RWPE2 (cell line): Measurements from ENCODE around the gene CEP164.

Source experiments
- ATAC-seq: fragments of 200-7000 bp; cut with Tn5 transposase; 3 replicates; pipeline ENCODE4 v1.9.1; 2021; ENCODE audit warnings: low read depth
- DNase-seq: peaks from one replicate; pipeline ENCODE4 v3.0.0-alpha.2; 2020; ENCODE audit warnings: low spot score
- H3K27ac ChIP-seq: fragments of 450-650 bp; 2 replicates; pipeline ENCODE4 v1.5.1; 2017; ENCODE audit warnings: mild to moderate bottlenecking; ENCODE audit not compliant: poor library complexity, severe bottlenecking
- H3K27me3 ChIP-seq: fragments of 250-450 bp; sonication (Bioruptor Pico); 2 replicates; pipeline ENCODE4 v1.5.1; 2021; ENCODE audit warnings: mild to moderate bottlenecking, moderate library complexity; ENCODE audit not compliant: insufficient read depth, poor library complexity, severe bottlenecking
- H3K36me3 ChIP-seq: fragments of 250-450 bp; sonication (Bioruptor Pico); 2 replicates; pipeline ENCODE4 v1.5.1; 2020; ENCODE audit warnings: low read depth, mild to moderate bottlenecking, moderate library complexity
- H3K4me1 ChIP-seq: fragments of 250-450 bp; sonication (Bioruptor Pico); 2 replicates; pipeline ENCODE4 v1.5.1; 2021; ENCODE audit warnings: mild to moderate bottlenecking, moderate library complexity; ENCODE audit not compliant: insufficient read depth, poor library complexity, severe bottlenecking
- H3K4me3 ChIP-seq: fragments of 250-450 bp; sonication (Bioruptor Pico); 2 replicates; pipeline ENCODE4 v1.5.1; 2021; ENCODE audit warnings: mild to moderate bottlenecking, moderate library complexity; ENCODE audit not compliant: severe bottlenecking
- H3K9me3 ChIP-seq: fragments of 250-450 bp; sonication (Bioruptor Pico); 2 replicates; pipeline ENCODE4 v1.5.1; 2021; ENCODE audit warnings: mild to moderate bottlenecking, moderate library complexity; ENCODE audit not compliant: severe bottlenecking
- CTCF ChIP-seq: fragments of 450-650 bp; IDR thresholded peaks from one replicate; pipeline ENCODE4 v1.5.1; 2017; ENCODE audit warnings: mild to moderate bottlenecking, moderate library complexity; ENCODE audit not compliant: poor library complexity, severe bottlenecking

The CEP164 gene

GRCh38 chr11:117417856-117418255 is 90.2 kb downstream of the CEP164 start:
- Histone ChIP-seq H3K27me3 (no peaks in the 10 kb centered on the region), H3K9me3 (no peaks in the 10 kb centered on the region), H3K4me3 (no peak overlapping the region), H3K36me3 (no peaks in the 10 kb centered on the region), H3K4me1 (no peaks in the 10 kb centered on the region), H3K27ac (no peak overlapping the region)
- TF ChIP-seq CTCF, result no peak
- ATAC-seq, result no peak
- no peak for DNase-seq

GRCh38 chr11:117418737-117419481 is 91.3 kb downstream of the CEP164 start:
- H3K27ac ChIP-seq, result no peak overlapping the region
- H3K27me3 ChIP-seq, result no peaks in the 10 kb centered on the region
- no peak for ATAC-seq
- no peaks in the 10 kb centered on the region for H3K9me3 ChIP-seq
- H3K36me3 ChIP-seq, result no peaks in the 10 kb centered on the region
- no peak for TF ChIP-seq CTCF
- no peaks in the 10 kb centered on the region for H3K4me1 ChIP-seq
- DNase-seq, result no peak
- no peak overlapping the region for H3K4me3 ChIP-seq

GRCh38 chr11:117419482-117420142 is 92.0 kb downstream of the CEP164 start:
- Histone ChIP-seq H3K27me3 (no peaks in the 10 kb centered on the region), H3K4me1 (no peaks in the 10 kb centered on the region), H3K9me3 (no peaks in the 10 kb centered on the region), H3K4me3 (no peak overlapping the region), H3K27ac (no peak overlapping the region), H3K36me3 (no peaks in the 10 kb centered on the region)
- DNase-seq, result no peak
- no peak for TF ChIP-seq CTCF
- peak; percentile 15; the same call in 1 of the 3 replicates for ATAC-seq

DNA sequence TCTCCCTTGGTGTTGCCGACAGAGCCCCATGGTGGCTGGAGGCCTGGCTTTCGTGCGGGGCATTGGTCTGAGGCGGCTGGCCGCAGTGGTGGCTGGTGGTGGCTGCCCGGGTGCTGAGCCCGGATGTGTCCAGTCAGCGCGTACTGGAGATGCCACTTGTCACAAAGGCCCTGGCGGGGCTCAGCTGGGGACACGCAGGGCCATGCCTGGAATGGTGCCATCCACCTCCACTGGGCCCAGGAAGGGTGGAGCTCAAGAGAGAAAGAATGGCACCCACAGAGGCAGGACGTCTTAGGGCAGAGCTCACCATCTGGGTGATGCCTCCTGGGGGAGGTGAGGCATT is 92.5 kb downstream of the CEP164 start:
- Histone ChIP-seq H3K4me1 (no peaks in the 10 kb centered on the region), H3K9me3 (no peaks in the 10 kb centered on the region), H3K27me3 (no peaks in the 10 kb centered on the region), H3K27ac (no peak overlapping the region), H3K4me3 (no peak overlapping the region), H3K36me3 (no peaks in the 10 kb centered on the region)
- no peak for TF ChIP-seq CTCF
- DNase-seq, result no peak
- no peak for ATAC-seq

- TF ChIP-seq CTCF, result no peak
- Histone ChIP-seq H3K27me3 (no peaks in the 10 kb centered on the region), H3K4me3 (no peak overlapping the region), H3K36me3 (no peaks in the 10 kb centered on the region), H3K9me3 (no peaks in the 10 kb centered on the region), H3K4me1 (no peaks in the 10 kb centered on the region), H3K27ac (no peak overlapping the region)
- DNase-seq, result no peak
- no peak for ATAC-seq
Observed at GRCh38 chr11:117420598-117420997, 92.9 kb downstream of the CEP164 start.
